Right lobe of liver (tissue), 6 donors: Measurements from ENCODE around the gene CD151. TPM values are rescaled to one million over a fixed set of nuclear protein-coding genes. Genes with fewer than 3 reads are reported as not detected.

ENCODE experiments used
- ATAC-seq, 4 donors: fragments of 200-7000 bp; cut with Tn5 transposase; one replicate each; pipeline ENCODE4 v1.9.1; 2020; ENCODE audit warnings: mild to moderate bottlenecking in 4 of 4, moderate library complexity in 4 of 4
- DNase-seq, 3 donors: peaks; one replicate each; pipeline ENCODE4 v3.0.0-alpha.2; 2020
- H3K27ac ChIP-seq, 3 donors: fragments of 200-600 bp; one replicate each; pipeline ENCODE4 v1.8.0; 2022
- H3K27me3 ChIP-seq, 2 donors: fragments of 200-600 bp; one replicate each; pipeline ENCODE4 v1.8.0; 2022
- H3K36me3 ChIP-seq, 4 donors: fragments of 200-600 bp; sonication (generic) in 1 of 4; one replicate each; pipeline versions ENCODE4 v1.5.1 to v1.8.0; 2017 to 2022; ENCODE audit warnings: control low read depth in 1 of 4
- H3K4me1 ChIP-seq, 4 donors: fragments of 200-600 bp; sonication (generic) in 1 of 4; one replicate each; pipeline versions ENCODE4 v1.5.1 to v1.8.0; 2017 to 2022; ENCODE audit warnings: control low read depth in 1 of 4
- H3K4me3 ChIP-seq, 3 donors: fragments of 200-600 bp; one replicate each; pipeline ENCODE4 v1.8.0; 2022
- H3K9me3 ChIP-seq, 4 donors: fragments of 200-600 bp; sonication (generic) in 1 of 4; one replicate each; pipeline versions ENCODE4 v1.5.1 to v1.8.0; 2017 to 2022; ENCODE audit warnings: control low read depth in 1 of 4
- CTCF ChIP-seq, 4 donors: fragments of 200-600 bp in 3 of 4; fragments of 450-650 bp in 1 of 4; IDR thresholded peaks; one replicate each; pipeline versions ENCODE4 v1.5.1 to v1.8.0; 2016 to 2022; ENCODE audit warnings: antibody characterized with exemption in 4 of 4, mild to moderate bottlenecking in 2 of 4
- POLR2A ChIP-seq: fragments of 450-650 bp; IDR thresholded peaks from one replicate; pipeline ENCODE4 v1.6.1; 2017; ENCODE audit warnings: antibody characterized with exemption, mild to moderate bottlenecking
- WGBS: methylation state at CpG from one replicate; pipeline ENCODE4 v1.1.6; 2018; ENCODE audit warnings: low coverage, low lambda C conversion rate; ENCODE audit not compliant: insufficient coverage; ENCODE audit errors: missing lambda C conversion rate; 5-methylcytosine and 5-hydroxymethylcytosine counted together
- intact Hi-C, 2 donors: fragments of 100-400 bp; cut with DNase I; formaldehyde crosslinking; loops; one replicate each; pipeline versions ENCODE4 v1.11.2 to v1.14.1; 2022
- total RNA-seq, 6 experiments: library from RNA; depleted of rRNA in 2 of 6; stranded (reverse); fragments of >200 nt in 2 of 6; fragmentation: NEBNext Ultra II Directional in 3 of 6; extraction: Animal tissue kit (Norgen Biotek cat#: 25700) in 3 of 6; gene quantifications; one replicate each; pipeline versions ENCODE4 v1.1.0 to v1.2.4, GENCODE V29; 2016 to 2023
- donor health status: DM: no; HTN: yes; CAD: no.
- donor health status: DM: no; HTN: no; CAD: no.
- donor health status: DM: no; HTN: no; CAD: no.
- donor health status: DM: no; HTN: yes; CAD: no.
- donor health status: DM: no; HTN: yes; CAD: no.

CD151 gene
- total RNA-seq, 6 experiments from 2014 or later: 70.8 to 156 (median 135) TPM

GRCh38 chr11:850775-851763 lies 18.3 kb downstream of the CD151 start:
- no peak for DNase-seq
- TF ChIP-seq POLR2A (no peak), CTCF (IDR thresholded peaks at IDR 0.05) (no peak)
- 67% methylated on average over 1 of the region's 28 CpGs for WGBS
- no peak overlapping the region for H3K27ac ChIP-seq
- peaks cover 0 to 5% of the 10 kb centered on the region in 2 donors for H3K27me3 ChIP-seq
- H3K9me3 ChIP-seq: no peaks in the 10 kb centered on the region
- peaks cover 0 to 11% (median 0%) of the 10 kb centered on the region in 4 donors for H3K4me1 ChIP-seq
- intact Hi-C loops: loop anchor here in 1 of 2 donors (10.0 kb wide), 1 partner anchor 204 kb away; no protein-coding TSS in a partner anchor
- H3K4me3 ChIP-seq: no peak overlapping the region
- no peaks in the 10 kb centered on the region for H3K36me3 ChIP-seq
- ATAC-seq: no peak

- TF ChIP-seq CTCF (IDR thresholded peaks at IDR 0.05) (no peak), POLR2A (no peak)
- peaks cover 0 to 5% of the 10 kb centered on the region in 2 donors for H3K27me3 ChIP-seq
- H3K9me3 ChIP-seq: no peaks in the 10 kb centered on the region
- no peak for ATAC-seq
- no peak overlapping the region for H3K27ac ChIP-seq
- peaks cover 0 to 11% (median 0%) of the 10 kb centered on the region in 4 donors for H3K4me1 ChIP-seq
- H3K4me3 ChIP-seq: no peak overlapping the region
- DNase-seq: no peak
- whole genome bisulfite sequencing: 77% methylated on average over 10 of the region's 15 CpGs
- no peaks in the 10 kb centered on the region for H3K36me3 ChIP-seq
- intact Hi-C loops: loop anchor here in 1 of 2 donors (10.0 kb wide), 1 partner anchor 202 kb away; no protein-coding TSS in a partner anchor
Observed at GRCh38 chr11:852762-853161, 20.0 kb downstream of the CD151 start.

- 89% methylated on average over 7 of the region's 27 CpGs for WGBS
- TF ChIP-seq CTCF (IDR thresholded peaks at IDR 0.05) (no peak), POLR2A (no peak)
Observed at GRCh38 chr11:853682-854448, 21.1 kb downstream of the CD151 start.

GRCh38 chr11:854601-855329 lies 22.0 kb downstream of the CD151 start:
- Histone ChIP-seq H3K27me3 (no peaks in the 10 kb centered on the region), H3K36me3 (no peaks in the 10 kb centered on the region), H3K27ac (no peak overlapping the region), H3K4me1 (no peaks in the 10 kb centered on the region), H3K9me3 (no peaks in the 10 kb centered on the region), H3K4me3 (no peak overlapping the region)
- no peak for TF ChIP-seq CTCF (IDR thresholded peaks at IDR 0.05)
- no peak for TF ChIP-seq POLR2A
- no peak for DNase-seq
- no CpG with 5 or more reads among the region's 20 CpGs for WGBS
- no peak for ATAC-seq
- intact Hi-C loops: loop anchor here in 1 of 2 donors (10.0 kb wide), 1 partner anchor 200 kb away; no protein-coding TSS in a partner anchor

More at GRCh38 chr11:853682-854448, 21.1 kb downstream of the CD151 start:
- DNase-seq (no peak), ATAC-seq (no peak)
- Histone ChIP-seq H3K27ac (no peak overlapping the region), H3K36me3 (no peaks in the 10 kb centered on the region), H3K9me3 (no peaks in the 10 kb centered on the region), H3K4me3 (no peak overlapping the region), H3K27me3 (peaks cover 0 to 5% of the 10 kb centered on the region in 2 donors), H3K4me1 (peaks cover 0 to 3% (median 0%) of the 10 kb centered on the region in 4 donors)
- intact Hi-C loops: loop anchor here in 1 of 2 donors (10.0 kb wide), 1 partner anchor 201 kb away; no protein-coding TSS in a partner anchor
